ENCODE results near the gene ANXA1. TPM values are rescaled to one million over a fixed set of nuclear protein-coding genes. Genes with fewer than 3 reads are reported as not detected.

ANXA1 gene
- total and polyA plus RNA-seq, 2 of the 13 experiments (the other 11 are each of a cell fraction or from before 2014, with no cell fraction given) = 0.15 to 0.20 TPM

DNA sequence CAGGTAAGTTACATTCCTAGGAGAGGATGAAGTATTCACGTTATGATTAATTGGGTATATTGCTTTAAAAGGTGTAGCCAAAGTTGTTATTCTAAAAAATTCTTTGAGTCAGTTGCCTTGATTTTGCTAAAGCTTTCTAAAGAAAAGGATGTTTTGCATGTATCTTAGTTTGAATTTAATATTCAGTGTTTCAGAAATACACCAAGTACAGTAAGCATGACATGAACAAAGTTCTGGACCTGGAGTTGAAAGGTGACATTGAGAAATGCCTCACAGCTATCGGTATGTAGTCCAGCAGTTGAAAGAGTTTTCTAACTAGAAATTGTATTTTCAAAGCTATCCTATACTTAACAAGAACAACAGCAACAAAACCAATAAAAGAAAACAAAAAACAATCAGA lies 14.2 kb downstream of the ANXA1 start (continued):
- TF ChIP-seq, protein P1, sequence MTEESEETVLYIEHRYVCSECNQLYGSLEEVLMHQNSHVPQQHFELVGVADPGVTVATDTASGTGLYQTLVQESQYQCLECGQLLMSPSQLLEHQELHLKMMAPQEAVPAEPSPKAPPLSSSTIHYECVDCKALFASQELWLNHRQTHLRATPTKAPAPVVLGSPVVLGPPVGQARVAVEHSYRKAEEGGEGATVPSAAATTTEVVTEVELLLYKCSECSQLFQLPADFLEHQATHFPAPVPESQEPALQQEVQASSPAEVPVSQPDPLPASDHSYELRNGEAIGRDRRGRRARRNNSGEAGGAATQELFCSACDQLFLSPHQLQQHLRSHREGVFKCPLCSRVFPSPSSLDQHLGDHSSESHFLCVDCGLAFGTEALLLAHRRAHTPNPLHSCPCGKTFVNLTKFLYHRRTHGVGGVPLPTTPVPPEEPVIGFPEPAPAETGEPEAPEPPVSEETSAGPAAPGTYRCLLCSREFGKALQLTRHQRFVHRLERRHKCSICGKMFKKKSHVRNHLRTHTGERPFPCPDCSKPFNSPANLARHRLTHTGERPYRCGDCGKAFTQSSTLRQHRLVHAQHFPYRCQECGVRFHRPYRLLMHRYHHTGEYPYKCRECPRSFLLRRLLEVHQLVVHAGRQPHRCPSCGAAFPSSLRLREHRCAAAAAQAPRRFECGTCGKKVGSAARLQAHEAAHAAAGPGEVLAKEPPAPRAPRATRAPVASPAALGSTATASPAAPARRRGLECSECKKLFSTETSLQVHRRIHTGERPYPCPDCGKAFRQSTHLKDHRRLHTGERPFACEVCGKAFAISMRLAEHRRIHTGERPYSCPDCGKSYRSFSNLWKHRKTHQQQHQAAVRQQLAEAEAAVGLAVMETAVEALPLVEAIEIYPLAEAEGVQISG (CRISPR knock-in tag; IDR thresholded peaks at IDR 0.05) = no peak
- no peak for TF ChIP-seq ZNF546 (CRISPR knock-in tag; conservative IDR thresholded peaks at IDR 0.05)
- TF ChIP-seq, protein P2, sequence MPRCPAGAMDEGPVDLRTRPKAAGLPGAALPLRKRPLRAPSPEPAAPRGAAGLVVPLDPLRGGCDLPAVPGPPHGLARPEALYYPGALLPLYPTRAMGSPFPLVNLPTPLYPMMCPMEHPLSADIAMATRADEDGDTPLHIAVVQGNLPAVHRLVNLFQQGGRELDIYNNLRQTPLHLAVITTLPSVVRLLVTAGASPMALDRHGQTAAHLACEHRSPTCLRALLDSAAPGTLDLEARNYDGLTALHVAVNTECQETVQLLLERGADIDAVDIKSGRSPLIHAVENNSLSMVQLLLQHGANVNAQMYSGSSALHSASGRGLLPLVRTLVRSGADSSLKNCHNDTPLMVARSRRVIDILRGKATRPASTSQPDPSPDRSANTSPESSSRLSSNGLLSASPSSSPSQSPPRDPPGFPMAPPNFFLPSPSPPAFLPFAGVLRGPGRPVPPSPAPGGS (CRISPR knock-in tag; IDR thresholded peaks at IDR 0.05) = no peak
- TF ChIP-seq ZNF292 (CRISPR knock-in tag; IDR thresholded peaks at IDR 0.05; ENCODE audit: borderline replicate concordance, low read depth) = no peak

DNA sequence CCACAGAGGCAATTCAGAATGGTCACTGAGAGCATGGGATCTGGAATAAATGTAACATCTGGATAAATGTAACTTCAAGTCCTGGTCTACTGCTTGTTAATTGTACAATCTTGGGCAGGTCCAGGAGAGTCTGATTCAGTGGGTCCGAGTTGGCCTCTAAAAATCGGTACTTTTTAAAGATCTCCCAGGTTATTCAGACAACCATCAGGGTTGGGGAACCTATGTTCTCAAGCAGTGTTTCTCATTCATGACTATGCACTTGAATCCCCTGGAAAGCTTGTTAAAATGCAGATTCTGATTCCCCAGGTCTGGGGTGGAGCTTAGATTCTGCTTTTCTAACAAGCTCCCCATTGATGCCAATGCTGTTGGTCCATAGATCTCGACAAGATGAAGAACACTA lies 14.8 kb downstream of the ANXA1 start:
- in situ Hi-C loops (cut with HindIII; ENCODE audit: extremely low pct_ligation_motif_present, low pct_unique_long_range_greater_than_20kb) = no loop called here
- Histone ChIP-seq H3K4me2 (ENCODE audit: low read depth, low read length) (no peak overlapping the region), H4K20me1 (ENCODE audit: insufficient read depth, low read length) (no peaks in the 10 kb centered on the region), H3K36me3 (replicated peaks in 1 of 2; ENCODE audit: control insufficient read depth in 1 of 2, insufficient read depth in 2 of 2, low read length in 2 of 2) (no peaks in the 10 kb centered on the region), H3K4me1 (ENCODE audit: insufficient read depth, low read length) (no peaks in the 10 kb centered on the region), H3K4me3 (replicated peaks in 1 of 3; ENCODE audit: insufficient read depth in 1 of 3, low read depth in 2 of 3, low read length in 3 of 3) (no peak overlapping the region), H3K27ac (ENCODE audit: extremely low read length, insufficient read depth, low read length) (no peak overlapping the region), H3K27me3 (ENCODE audit: control insufficient read depth in 1 of 2, insufficient read depth in 2 of 2, low read length in 2 of 2) (no peaks in the 10 kb centered on the region), H3K9me3 (ENCODE audit: low read length) (no peaks in the 10 kb centered on the region), H3K9ac (ENCODE audit: insufficient read depth, low read depth, low read length) (no peak overlapping the region), H3K79me2 (ENCODE audit: insufficient read depth, low read length) (no peaks in the 10 kb centered on the region), H2AFZ (ENCODE audit: low read length) (no peak overlapping the region)
- intact Hi-C loops (cut with micrococcal nuclease; ENCODE audit: unreplicated experiment) = no loop called here
- BruUV-seq (replicated peaks) = no TSS peak
- ChIA-PET CTCF (ENCODE audit: low intra/inter-chr PET ratio, low total read pairs) (no interaction called here), POLR2A (no interaction called here)
- ATAC-seq (no peak), DNase-seq (ENCODE audit: low spot score) (no peak), FAIRE-seq (no peak)
- 5% methylated on average over 3 of the region's 3 CpGs for WGBS (ENCODE audit: low lambda C conversion rate)
- TF ChIP-seq ZMAT3 (CRISPR knock-in tag; conservative IDR thresholded peaks at IDR 0.05) (no peak), NR2C2 (CRISPR knock-in tag; IDR thresholded peaks at IDR 0.05; ENCODE audit: borderline replicate concordance) (no peak), NR2F1 (CRISPR knock-in tag; IDR thresholded peaks at IDR 0.05) (no peak), KAT2B (IDR thresholded peaks at IDR 0.05; ENCODE audit: borderline replicate concordance, low read depth, low read length) (no peak), ZNF563 (CRISPR knock-in tag; IDR thresholded peaks at IDR 0.05) (no peak), ZNF430 (CRISPR knock-in tag; IDR thresholded peaks at IDR 0.05) (no peak), TBX2 (CRISPR knock-in tag; IDR thresholded peaks at IDR 0.05; ENCODE audit: borderline replicate concordance) (no peak), KMT2B (CRISPR knock-in tag; IDR thresholded peaks at IDR 0.05) (no peak)
- TF ChIP-seq, protein P3, sequence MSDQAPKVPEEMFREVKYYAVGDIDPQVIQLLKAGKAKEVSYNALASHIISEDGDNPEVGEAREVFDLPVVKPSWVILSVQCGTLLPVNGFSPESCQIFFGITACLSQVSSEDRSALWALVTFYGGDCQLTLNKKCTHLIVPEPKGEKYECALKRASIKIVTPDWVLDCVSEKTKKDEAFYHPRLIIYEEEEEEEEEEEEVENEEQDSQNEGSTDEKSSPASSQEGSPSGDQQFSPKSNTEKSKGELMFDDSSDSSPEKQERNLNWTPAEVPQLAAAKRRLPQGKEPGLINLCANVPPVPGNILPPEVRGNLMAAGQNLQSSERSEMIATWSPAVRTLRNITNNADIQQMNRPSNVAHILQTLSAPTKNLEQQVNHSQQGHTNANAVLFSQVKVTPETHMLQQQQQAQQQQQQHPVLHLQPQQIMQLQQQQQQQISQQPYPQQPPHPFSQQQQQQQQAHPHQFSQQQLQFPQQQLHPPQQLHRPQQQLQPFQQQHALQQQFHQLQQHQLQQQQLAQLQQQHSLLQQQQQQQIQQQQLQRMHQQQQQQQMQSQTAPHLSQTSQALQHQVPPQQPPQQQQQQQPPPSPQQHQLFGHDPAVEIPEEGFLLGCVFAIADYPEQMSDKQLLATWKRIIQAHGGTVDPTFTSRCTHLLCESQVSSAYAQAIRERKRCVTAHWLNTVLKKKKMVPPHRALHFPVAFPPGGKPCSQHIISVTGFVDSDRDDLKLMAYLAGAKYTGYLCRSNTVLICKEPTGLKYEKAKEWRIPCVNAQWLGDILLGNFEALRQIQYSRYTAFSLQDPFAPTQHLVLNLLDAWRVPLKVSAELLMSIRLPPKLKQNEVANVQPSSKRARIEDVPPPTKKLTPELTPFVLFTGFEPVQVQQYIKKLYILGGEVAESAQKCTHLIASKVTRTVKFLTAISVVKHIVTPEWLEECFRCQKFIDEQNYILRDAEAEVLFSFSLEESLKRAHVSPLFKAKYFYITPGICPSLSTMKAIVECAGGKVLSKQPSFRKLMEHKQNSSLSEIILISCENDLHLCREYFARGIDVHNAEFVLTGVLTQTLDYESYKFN (CRISPR knock-in tag; conservative IDR thresholded peaks at IDR 0.05) = no peak
